Measurements from ENCODE around the gene TENM4.

TENM4 gene

DNA sequence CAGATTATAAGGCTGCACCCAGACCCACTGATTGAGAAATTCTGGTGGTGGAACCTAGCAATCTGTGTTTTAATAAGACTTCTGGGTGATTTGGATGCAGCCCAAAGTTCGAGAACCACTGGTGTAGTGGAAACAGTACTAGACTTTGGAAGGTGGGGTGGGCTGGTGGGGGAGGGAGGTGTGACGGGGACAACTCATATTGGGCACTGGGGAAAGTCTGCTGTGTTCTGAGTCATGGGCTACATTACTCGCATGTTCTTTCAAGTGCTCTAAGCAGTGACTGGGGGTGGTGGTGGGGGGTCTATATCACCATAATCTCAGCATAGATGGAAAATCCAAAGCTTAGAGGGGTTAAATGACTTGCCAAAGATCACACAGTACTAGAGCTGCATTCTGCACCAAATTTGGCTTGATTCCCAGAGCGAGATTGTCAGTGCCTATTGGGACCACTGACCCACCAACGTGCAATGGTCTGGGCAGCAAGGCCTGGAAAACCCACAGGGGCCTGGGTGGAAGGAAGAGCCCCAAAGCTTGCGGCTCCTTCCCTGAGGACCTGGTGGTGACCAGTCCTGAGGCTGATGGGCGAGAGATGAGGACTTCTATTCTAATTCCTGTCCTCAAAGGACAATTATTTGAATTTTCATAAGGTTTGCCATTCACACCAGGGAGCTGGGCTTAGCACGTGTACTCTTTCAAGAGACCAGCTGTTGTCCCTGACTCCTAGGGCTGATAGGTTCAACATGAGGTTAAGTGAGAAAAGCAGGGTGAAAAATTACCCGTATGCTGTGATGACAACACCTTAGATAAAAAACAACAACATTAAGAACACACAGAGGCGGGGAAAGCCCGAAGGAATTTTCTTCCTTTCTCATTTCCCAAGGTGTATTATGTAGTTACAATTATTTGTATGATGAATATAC lies 788.6 kb downstream of the TENM4 start:
- TF ChIP-seq ZNF274 (IDR thresholded peaks at IDR 0.05; ENCODE audit: low read depth, low read length), result no peak
- no peak overlapping the region for H3K4me3 ChIP-seq (ENCODE audit: low read length)

DNA sequence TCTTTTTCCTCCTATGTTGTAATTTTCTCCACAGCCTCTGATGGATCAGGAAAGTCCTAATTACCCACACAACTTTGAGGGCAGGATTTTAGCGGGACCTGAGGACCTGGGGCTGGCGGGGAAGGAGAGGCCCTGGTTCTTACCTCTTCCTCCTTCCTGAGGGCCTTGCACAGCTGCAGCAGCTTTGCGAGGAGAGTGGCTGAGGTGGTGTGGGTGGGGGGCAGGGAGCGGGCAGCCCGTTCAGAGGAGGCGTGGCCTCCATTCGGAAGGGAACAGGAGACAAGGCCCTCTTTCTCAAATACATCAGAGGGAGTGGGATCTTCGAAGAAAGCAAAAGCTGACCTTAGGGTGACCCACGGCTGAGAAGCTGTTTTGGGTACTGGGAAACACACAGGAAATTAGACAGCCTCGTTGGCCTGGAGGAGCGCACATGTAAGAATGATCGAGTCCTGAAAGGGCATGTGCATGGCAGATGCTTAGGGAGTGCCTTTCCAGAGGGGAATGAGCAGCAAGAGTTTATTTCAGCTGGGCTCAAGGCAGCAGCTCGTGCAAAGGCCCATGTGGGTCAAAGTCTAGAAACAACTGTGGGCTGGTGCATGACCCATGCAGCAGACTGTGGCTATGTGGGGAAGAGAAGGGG lies 789.6 kb downstream of the TENM4 start:
- H3K4me3 ChIP-seq (ENCODE audit: low read length), result no peak overlapping the region
- no peak for TF ChIP-seq ZNF274 (IDR thresholded peaks at IDR 0.05; ENCODE audit: low read depth, low read length)

DNA sequence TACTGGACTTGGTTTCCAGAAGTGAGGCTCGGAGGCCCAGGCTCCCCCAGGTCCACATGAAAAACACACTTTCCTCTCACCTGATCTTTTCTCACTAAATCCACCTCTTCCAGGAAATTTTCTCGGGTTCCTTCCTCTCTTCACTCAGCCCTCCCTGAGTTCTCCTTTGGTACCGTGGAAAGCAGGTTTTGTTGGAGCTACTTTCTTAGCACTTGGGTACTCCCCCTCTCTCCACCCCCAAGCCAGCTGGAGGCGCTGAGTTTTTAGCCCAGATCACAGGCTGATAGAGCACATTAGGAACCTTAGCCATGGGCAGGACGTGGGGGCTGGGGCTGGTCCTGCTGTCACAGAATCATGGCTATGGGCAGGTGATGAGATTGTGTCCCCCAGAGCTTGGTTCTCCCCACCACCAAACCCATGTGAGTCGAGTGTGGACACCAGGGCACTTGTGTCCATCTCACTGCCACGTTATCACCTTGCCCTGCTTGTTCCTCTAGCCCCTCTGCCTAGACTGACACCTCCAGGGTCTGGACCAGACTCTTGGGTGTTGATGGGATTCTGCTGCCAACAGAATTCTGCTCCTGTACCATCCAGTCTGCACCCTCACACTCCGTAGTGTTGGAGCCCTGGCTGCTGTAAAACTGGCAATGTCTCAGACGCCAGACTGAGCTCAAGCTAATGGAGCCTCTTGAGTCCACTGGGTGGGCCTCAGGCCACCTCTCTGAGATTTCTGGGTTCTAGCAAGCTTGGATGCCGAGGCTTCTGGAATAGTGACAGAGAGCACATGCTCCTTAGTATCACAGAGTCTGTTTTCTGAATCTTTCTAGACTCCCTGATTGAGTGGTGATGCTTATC lies 791.2 kb downstream of the TENM4 start:
- no peak overlapping the region for H3K4me3 ChIP-seq (ENCODE audit: low read length)
- TF ChIP-seq ZNF274 (IDR thresholded peaks at IDR 0.05; ENCODE audit: low read depth, low read length), result no peak

DNA sequence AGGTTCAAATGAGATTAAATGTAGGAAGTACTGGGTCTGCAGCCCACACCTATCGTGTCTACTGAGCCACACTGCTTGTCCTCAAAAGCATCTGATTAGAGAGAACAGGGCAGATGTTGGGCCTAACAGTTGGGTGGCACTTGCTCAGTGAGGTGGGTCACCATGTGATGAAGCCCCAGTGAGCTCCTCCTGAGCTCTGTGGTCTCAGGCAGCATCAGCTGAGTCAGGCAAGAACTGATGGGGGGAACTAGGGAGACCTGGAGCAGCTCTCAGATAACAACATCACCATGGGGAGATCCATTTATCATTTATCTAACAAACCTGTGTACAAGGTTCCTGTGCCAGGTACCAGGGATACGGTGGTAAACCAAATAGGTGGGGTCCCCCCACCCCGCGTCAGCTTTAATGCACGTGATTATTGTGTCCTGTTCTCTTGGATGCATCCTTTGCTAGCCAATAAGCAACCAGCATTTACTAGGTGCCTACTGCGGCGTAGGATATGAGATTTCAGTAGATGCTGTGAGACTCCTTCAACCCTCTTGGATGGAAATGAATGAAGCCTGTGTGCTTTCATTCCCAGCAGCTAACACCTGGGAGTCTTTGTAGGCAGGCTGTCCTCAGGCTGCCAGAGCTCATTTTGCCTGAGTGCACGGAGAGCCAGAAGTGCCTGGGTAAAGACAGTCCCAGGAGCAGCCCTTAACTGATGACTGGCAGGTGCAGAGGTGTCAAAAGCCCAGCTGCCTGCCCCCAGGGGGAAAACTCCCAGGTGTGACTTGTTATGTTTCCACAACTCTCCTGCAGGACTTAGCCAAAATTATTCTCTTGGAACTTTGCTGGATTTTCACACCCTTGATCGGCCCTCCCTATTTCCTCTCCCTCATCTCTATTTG lies 792.6 kb downstream of the TENM4 start:
- no peak for TF ChIP-seq ZNF274 (IDR thresholded peaks at IDR 0.05; ENCODE audit: low read depth, low read length)
- H3K4me3 ChIP-seq (ENCODE audit: low read length), result no peak overlapping the region

DNA sequence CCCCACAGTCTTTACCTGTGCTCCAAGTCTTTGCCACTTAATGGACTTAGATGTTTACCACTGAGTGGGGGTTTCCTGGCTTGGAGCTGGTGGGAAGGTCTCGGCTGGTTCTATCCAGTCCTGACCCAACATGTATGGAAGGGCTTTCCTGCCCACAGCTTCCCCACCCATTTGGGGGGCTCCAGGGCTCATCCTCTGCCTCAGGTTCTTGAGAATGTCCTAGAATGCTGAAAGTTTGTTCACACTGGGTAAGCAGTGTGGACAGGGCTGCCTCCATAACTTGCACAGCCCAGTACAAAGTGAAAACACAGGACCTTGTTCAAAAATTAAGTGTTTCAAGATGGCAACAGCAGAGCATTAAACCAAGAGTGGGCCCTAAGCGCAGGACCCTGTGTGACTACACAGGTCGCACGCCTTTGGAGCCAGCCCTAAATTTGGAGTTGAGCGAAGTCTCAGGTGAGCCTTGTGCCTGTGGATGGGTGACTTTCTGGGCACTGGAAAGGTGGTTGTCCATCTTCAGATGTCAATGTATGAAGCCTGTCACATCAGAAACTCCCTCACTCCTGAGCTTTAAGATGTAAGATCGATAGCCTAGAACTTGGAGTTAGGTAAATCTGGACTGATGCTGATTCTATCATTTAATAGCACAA lies 793.4 kb downstream of the TENM4 start:
- no peak overlapping the region for H3K4me3 ChIP-seq (ENCODE audit: low read length)
- no peak for TF ChIP-seq ZNF274 (IDR thresholded peaks at IDR 0.05; ENCODE audit: low read depth, low read length)

DNA sequence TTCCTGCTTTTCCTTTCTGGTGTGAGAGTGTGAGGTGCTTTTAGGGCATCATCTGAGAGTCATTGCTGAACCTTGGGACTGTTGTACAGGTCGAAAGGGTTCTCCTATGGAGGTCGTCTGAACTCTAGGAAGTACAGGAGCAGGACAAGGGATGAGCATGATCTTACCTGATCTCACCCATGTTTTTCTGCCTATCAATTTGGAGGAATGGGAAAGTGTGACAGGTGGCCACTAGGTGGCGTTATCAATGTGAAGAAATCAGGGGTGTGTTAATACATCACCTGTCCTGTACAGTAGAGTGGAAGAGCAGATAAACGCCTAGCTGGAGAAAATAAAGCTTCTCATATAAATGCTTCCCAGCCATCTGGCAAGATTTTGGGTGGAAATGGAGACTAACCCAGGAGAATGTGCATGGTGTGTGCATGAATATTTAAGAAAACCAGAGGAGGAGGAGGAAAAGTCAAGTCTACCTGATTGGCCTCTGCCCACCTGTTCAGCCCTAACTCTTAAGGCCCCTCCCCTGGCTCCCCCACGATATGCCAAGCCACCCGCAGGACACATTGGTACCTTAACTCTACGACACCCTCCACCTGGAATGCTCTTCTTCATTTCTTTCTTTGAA lies 794.2 kb downstream of the TENM4 start:
- no peak for TF ChIP-seq ZNF274 (IDR thresholded peaks at IDR 0.05; ENCODE audit: low read depth, low read length)
- no peak overlapping the region for H3K4me3 ChIP-seq (ENCODE audit: low read length)

DNA sequence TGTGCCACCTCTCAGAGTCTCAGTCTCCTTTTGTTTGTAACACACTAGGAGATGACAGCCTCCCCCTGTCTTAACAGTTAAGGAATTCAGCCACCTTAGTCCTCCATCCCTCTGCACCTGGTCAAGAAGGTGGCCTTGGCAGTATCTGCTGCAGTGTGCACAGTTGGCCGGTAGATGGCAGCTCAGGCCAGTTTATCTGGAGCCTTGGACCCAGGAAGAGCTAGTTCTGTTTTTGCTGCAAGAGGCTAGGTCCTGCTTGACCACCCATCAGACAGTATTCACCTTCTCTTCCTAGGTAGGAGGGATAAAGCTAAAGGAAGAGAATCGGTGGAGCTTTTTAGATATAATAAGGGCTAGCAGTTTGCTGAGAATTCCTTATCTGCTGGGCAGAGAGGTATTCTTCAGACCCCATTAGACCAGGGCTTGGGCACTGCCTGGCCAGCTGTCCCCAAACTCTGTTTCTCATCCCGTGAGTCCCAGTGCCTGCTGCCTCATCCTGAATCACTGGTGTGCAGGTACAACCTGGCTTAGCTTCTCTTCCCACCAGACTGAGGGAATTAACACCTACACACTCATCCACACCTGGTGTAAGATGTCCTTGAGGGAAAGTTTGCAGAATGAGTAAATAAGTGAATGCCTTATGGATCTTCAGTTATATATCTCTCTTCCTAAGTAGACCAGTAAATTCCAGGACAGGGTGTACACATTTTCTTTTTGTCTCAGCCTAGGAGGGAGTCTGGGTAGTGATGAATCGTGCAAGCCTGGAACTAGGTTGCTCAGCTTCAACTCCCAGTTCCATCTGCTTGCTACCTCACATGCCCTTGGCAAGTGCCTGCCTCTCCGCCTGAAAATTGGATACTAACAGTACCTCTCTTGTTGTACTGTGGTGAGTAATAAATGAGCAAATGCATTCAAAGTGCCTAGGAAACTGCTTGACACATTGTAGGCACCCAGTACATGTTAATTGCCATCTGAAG lies 795.3 kb downstream of the TENM4 start:
- no peak for TF ChIP-seq ZNF274 (IDR thresholded peaks at IDR 0.05; ENCODE audit: low read depth, low read length)
- no peak overlapping the region for H3K4me3 ChIP-seq (ENCODE audit: low read length)

DNA sequence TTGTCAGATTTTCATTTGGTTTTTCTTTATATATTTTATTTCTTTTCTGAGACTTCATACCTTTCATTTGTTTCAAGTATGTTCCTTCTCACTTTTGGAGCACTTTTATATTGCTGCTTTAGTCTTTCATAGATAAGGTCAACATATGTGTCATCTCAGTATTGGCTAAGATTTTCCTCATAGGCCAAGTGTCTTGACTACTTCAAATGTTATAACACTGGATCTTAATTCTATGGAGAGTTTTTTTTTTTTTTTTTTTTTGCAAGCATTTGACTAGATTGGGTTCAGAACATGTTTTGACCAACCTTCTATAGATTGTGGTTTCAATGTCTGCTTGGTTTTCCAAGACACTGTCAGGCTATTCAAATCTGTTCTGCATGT lies 797.2 kb downstream of the TENM4 start:
- no peak for TF ChIP-seq ZNF274 (IDR thresholded peaks at IDR 0.05; ENCODE audit: low read depth, low read length)
- H3K4me3 ChIP-seq (ENCODE audit: low read length), result no peak overlapping the region

DNA sequence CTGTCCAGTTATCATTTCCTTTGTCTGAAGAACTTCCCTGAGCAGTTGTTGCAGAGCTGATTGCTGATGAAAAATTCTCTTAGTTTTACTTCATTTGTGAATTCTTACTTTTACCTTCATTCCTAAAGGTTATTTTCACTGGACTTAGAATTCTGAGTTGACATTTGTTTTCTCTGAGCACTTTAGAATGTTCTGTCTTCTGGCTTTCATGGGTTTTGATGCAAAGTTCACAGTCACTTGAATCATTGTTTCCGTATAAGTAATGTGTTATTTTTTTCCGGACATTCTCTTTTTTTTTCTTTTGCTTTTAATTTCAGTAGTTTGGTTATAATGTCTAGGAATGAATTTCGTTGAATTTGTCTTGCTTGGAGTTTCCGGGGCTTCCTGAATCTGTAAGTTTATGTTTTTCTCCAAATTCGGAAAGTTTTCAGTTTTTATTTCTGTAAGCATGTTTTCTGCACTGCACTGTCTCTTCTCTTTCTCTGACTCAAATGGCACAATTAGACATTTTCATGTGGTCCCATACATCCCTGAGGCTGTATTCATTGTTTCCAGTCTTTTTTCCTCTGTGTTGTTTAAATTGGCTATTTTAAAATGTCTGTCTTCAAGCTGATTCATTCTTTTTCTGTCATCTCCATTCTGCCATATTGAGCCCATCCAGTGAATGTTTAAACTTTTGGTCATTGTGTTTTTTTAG lies 797.7 kb downstream of the TENM4 start:
- no peak overlapping the region for H3K4me3 ChIP-seq (ENCODE audit: low read length)
- TF ChIP-seq ZNF274 (IDR thresholded peaks at IDR 0.05; ENCODE audit: low read depth, low read length), result no peak

DNA sequence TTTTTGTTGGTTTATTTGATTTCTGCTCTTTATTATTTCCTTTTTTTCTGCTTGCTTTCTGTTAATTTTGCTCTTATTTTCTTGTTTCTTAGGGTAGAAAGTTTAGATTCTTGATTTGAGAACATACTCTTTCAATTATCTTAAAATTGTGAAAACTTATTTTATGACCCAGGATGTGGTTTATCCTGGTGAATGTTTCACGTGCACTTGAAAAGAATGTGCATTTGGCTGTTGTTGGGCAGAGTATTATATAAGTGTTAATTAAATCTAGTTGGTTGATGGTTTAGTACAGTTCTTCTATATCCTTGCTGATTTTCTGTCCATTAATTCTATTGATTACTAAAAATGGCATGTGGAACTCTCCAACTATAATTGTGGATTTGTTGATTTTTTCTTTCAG lies 799.3 kb downstream of the TENM4 start:
- H3K4me3 ChIP-seq (ENCODE audit: low read length), result no peak overlapping the region
- TF ChIP-seq ZNF274 (IDR thresholded peaks at IDR 0.05; ENCODE audit: low read depth, low read length), result no peak
